Measurements from ENCODE around the gene TMEM204. TPM values are rescaled to one million over a fixed set of nuclear protein-coding genes. Genes with fewer than 3 reads are reported as not detected.
"Not testable (repeated sequence)": the region's sequence is repeated elsewhere in the genome, so short reads cannot be mapped to it uniquely, and the experiment has no call there.

Gene TMEM204
- total RNA-seq, 1 donor from 2014 or later = 23.1 TPM

DNA sequence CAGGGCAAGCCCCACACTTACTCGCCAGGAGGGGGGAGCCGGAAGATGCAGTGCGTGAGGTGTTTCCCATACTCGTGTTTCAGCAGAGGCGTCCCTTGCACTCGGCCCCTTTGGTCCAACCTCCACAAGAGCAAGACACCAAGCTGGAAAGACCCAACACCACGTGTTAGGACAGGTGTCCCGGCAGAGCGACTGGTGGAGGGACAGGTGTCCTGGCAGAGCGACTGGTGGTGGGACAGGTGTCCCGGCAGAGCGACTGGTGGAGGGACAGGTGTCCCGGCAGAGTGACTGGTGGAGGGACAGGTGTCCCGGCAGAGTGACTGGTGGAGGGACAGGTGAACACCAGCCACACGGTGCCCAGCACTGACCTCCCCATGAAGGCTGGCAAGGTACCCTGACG is 59.0 kb downstream of the TMEM204 start:
- DNase-seq (ENCODE audit: low spot score) = no peak

DNA sequence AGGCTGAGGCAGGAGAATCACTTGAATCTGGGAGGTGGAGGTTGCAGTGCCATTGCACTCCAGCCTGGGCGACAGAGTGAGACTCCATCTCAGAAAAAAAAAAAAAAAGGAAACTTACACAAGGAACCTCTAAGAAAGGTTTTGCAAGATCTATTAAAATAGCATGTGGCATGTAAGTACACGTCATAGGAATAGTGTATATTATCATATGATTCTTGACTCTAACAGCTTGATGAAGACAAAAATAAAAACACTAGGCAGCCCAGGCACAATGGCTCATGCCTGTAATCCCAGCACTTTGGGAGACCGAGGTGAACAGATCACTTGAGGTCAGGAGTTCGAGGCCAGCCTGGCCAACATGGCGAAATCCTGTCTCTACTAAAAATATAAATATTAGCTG is 62.0 kb downstream of the TMEM204 start:
- not testable (repeated sequence) for DNase-seq (ENCODE audit: low spot score)

DNA sequence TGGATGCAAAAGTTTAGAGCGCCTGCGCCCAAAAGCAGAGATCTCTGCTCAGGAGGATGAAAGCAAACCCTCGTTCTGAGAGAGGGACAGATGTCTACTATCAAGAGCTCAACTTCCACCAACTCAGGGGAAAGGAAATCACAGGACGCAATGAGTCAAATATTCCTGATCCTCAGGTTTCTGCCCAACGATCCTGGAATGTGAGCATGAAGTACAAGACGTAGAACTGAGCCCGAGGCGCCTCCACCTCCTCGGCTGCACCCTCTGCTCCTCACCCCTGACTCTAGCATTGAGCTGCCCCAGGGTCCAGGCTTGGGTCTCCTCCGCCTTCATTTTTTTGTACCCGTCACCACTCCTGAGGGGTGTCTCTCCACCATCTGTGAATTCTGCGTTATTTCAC is 63.0 kb downstream of the TMEM204 start:
- DNase-seq (ENCODE audit: low spot score) = no peak

DNA sequence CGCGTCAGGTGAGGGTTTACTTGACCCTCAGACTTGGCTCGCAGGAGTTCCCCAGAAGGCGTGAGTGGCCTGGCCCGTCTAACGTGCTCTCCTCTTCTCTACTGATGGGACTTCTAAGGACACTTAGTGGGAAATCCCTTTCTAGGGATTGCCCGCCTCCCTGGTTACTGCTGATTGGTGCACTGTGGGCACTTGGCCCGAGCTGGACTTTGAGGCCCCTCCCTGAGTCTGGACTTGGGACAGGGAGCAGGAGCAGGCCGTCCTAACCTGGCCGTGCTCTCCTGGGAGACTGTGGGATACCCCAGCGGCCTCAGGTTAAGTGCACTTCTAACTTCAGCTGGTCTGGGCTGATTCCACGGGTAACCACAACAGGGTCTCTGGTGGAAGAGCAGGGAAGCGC is 63.7 kb downstream of the TMEM204 start:
- no peak for DNase-seq (ENCODE audit: low spot score)

DNA sequence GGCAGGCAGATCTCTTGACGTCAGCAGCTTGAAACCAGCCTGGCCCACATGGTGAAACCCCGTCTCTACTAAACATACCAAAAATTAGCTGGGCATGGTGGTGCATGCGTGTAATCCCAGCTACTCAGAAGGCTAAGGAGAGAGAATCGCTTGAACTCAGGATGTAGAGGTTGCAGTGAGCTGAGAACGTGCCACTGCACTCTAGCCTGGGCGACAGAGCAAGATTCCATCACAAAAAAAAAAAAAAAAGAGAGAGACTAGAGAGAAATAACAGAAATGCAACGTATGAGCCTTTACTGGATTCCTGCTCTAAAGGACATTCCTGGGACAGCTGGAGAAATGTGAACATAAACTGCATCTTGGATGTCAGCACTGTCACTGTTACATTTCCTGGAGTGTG is 67.6 kb downstream of the TMEM204 start:
- no peak for DNase-seq (ENCODE audit: low spot score)

DNA sequence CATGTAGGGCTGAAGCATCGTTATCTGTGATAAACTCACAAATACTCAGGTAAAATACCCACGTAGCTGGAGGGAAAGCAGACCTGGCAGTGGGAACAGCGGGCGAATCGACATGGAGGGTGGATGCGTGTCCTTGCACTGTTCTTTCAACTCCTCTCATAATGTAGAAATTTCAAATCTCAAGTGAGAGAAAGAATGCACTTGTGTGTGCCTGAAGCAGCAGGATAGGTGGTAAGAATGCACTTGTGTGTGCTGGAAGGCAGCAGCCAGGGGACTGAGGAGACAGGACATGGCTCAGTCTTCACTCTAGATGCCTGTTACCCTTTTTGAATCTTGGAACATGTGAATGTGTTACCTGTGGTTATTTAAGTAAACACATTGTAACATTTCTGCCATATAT is 68.0 kb downstream of the TMEM204 start:
- DNase-seq (ENCODE audit: low spot score) = no peak

DNA sequence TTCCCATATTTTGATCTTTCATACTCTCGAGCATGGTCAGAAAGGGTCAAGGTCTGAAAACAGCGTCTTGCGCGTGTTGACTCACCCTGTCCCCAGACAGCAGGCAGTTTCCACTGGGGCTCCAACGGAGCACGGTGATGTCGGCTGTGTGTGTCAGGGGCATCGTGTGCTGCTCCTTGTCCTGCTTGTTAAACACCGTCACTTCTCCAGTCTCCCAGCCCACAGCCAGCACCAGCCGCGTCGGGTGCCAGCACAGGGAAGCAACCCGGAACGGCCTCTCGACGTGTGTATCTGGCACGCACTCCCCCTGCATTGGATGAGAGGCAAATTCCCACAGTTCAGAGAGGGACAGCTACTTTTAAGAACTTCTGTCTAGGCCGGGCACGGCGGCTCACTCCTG is 68.8 kb downstream of the TMEM204 start:
- no peak for DNase-seq (ENCODE audit: low spot score)

Other genes with a start within 250 kb of the TMEM204 start
- 100 TPM for gene UBE2I, start 224.0 kb upstream of the TMEM204 start, total RNA-seq
- 2.6 TPM for gene BAIAP3, start 200.0 kb upstream of the TMEM204 start, total RNA-seq
- 51.2 TPM for gene TSR3, start 181.8 kb upstream of the TMEM204 start, total RNA-seq
- gene GNPTG, start 181.7 kb upstream of the TMEM204 start, total RNA-seq = 86.6 TPM
- 32.6 TPM for gene UNKL, start 119.0 kb upstream of the TMEM204 start, total RNA-seq
- gene UQCC4, start 112.9 kb upstream of the TMEM204 start, total RNA-seq = 8.7 TPM
- not detected for gene PERCC1, start 102.6 kb upstream of the TMEM204 start, total RNA-seq
- gene CCDC154, start 89.1 kb upstream of the TMEM204 start, total RNA-seq = 3.6 TPM
- gene CLCN7, start 58.6 kb upstream of the TMEM204 start, total RNA-seq = 111 TPM
- gene PTX4, start 44.7 kb upstream of the TMEM204 start, total RNA-seq = 0.14 TPM
- 49.8 TPM for gene TELO2, start 40.3 kb upstream of the TMEM204 start, total RNA-seq
- gene IFT140, start 78.4 kb downstream of the TMEM204 start, total RNA-seq = 48.5 TPM
- gene CRAMP1, start 78.7 kb downstream of the TMEM204 start, total RNA-seq = 21.1 TPM
- gene JPT2, start 144.6 kb downstream of the TMEM204 start, total RNA-seq = 62.7 TPM
- gene MAPK8IP3, start 172.5 kb downstream of the TMEM204 start, total RNA-seq = 94.1 TPM
- 129 TPM for gene NME3, start 237.9 kb downstream of the TMEM204 start, total RNA-seq
- gene EME2, start 239.1 kb downstream of the TMEM204 start, total RNA-seq = 31.9 TPM
- gene MRPS34, start 239.5 kb downstream of the TMEM204 start, total RNA-seq = 87.7 TPM
- 57.9 TPM for gene SPSB3, start 248.9 kb downstream of the TMEM204 start, total RNA-seq
- gene NUBP2, start 249.3 kb downstream of the TMEM204 start, total RNA-seq = 54.4 TPM